ENCODE data around the gene FXYD1.

- no peak for TF ChIP-seq CTCF (IDR thresholded peaks at IDR 0.05; ENCODE audit: borderline replicate concordance, extremely low read depth, low read length, poor library complexity, severe bottlenecking)
- no peak for TF ChIP-seq EZH2 (IDR thresholded peaks at IDR 0.05; ENCODE audit: borderline replicate concordance, low read depth, low read length, severe bottlenecking)
Observed at GRCh38 chr19:35144600-35145436, 6.2 kb downstream of the FXYD1 start.

All from DND-41 (cell line).